OCI-LY7 (cell line): Measurements from ENCODE around the gene POPDC3. TPM values are rescaled to one million over a fixed set of nuclear protein-coding genes. Genes with fewer than 3 reads are reported as not detected.

Experiments used
- BruUV-seq: library from RNA; stranded (reverse); fragments of 400-500 nt; replicated peaks from 2 replicates; lab custom pipeline; 2021; lab: Mats Ljungman, UMichigan
- CTCF ChIA-PET: fragments of 300-600 bp; sonication (Branson Sonifier 250); formaldehyde crosslinking; loops from one replicate; lab custom pipeline; 2022; ENCODE audit warnings: antibody characterized with exemption; ENCODE audit not compliant: unreplicated experiment; lab: Charles Lee
- POLR2A ChIA-PET: fragments of 300-600 bp; sonication (Branson Sonifier 250); formaldehyde crosslinking; loops from one replicate; lab custom pipeline; 2022; ENCODE audit warnings: antibody characterized with exemption; lab: Charles Lee
- DNase-seq: peaks from one replicate; pipeline ENCODE4 v3.0.0-alpha.2; 2015; ENCODE audit warnings: low spot score
- H2AFZ ChIP-seq: fragments of 200-600 bp; sonication (generic), shearing (Covaris generic); 2 replicates; pipeline ENCODE4 v1.6.1; 2014; ENCODE audit warnings: mild to moderate bottlenecking, antibody characterized with exemption, low read length, moderate library complexity
- H3K27ac ChIP-seq: fragments of 200-600 bp; sonication (generic); 2 replicates; pipeline ENCODE4 v1.5.1; 2014; ENCODE audit warnings: mixed run types, low read depth, mild to moderate bottlenecking, moderate library complexity, low read length, inconsistent platforms; ENCODE audit not compliant: poor library complexity, severe bottlenecking
- H3K36me3 ChIP-seq: fragments of 200-600 bp; sonication (generic); 2 replicates; pipeline ENCODE4 v1.6.1; 2014; ENCODE audit warnings: mild to moderate bottlenecking, antibody characterized with exemption, low read length, moderate library complexity, mixed read lengths; ENCODE audit not compliant: insufficient read depth
- H3K4me1 ChIP-seq: fragments of 200-600 bp; sonication (generic); 2 replicates; pipeline ENCODE4 v1.5.1; 2014; ENCODE audit warnings: mild to moderate bottlenecking, low read length; ENCODE audit not compliant: insufficient read depth, poor library complexity, severe bottlenecking
- H3K4me2 ChIP-seq: fragments of 200-600 bp; sonication (generic); 2 replicates; pipeline ENCODE4 v1.6.1; 2014; ENCODE audit warnings: mild to moderate bottlenecking, low read length
- H3K4me3 ChIP-seq: fragments of 200-600 bp; sonication (generic); 2 replicates; pipeline ENCODE4 v1.5.1; 2014; ENCODE audit warnings: mild to moderate bottlenecking, low read depth, low read length; ENCODE audit not compliant: poor library complexity, severe bottlenecking
- H3K79me2 ChIP-seq: fragments of 200-600 bp; sonication (generic); 2 replicates; pipeline ENCODE4 v1.6.1; 2016; ENCODE audit warnings: low read depth, mild to moderate bottlenecking, low read length, moderate library complexity, mixed read lengths; ENCODE audit not compliant: insufficient read depth
- H3K9me2 ChIP-seq: fragments of 200-600 bp; sonication (generic); 2 replicates; pipeline ENCODE4 v1.6.1; 2016; ENCODE audit warnings: mild to moderate bottlenecking, low read length, mixed read lengths; ENCODE audit not compliant: insufficient read depth
- H3K9me3 ChIP-seq: fragments of 200-600 bp; sonication (generic); 2 replicates; pipeline ENCODE4 v1.6.1; 2014; ENCODE audit warnings: mild to moderate bottlenecking, mixed run types, low read length, mixed read lengths
- H4K20me1 ChIP-seq: fragments of 200-600 bp; sonication (generic); 2 replicates; pipeline ENCODE4 v1.6.1; 2014; ENCODE audit warnings: mild to moderate bottlenecking, antibody characterized with exemption, low read length, moderate library complexity, mixed read lengths; ENCODE audit not compliant: insufficient read depth
- EZH2phosphoT487 ChIP-seq: fragments of 200-600 bp; sonication (generic); IDR thresholded peaks from 2 replicates; pipeline ENCODE4 v1.6.1; 2018; ENCODE audit warnings: low read depth, borderline replicate concordance, mild to moderate bottlenecking, mixed run types, antibody characterized with exemption, low read length, moderate library complexity, mixed read lengths
- intact Hi-C: fragments of 100-400 bp; cut with micrococcal nuclease; formaldehyde crosslinking; loops from one replicate; pipeline ENCODE4 v1.10.0; 2022; ENCODE audit not compliant: unreplicated experiment
- total RNA-seq, 2 experiments: library from RNA; depleted of rRNA in 1 of 2; stranded (reverse); fragments of >200 nt in 1 of 2; shearing (Covaris generic) in 1 of 2; gene quantifications; 2 replicates each; pipeline ENCODE4 v1.2.3, GENCODE V29; 2014 to 2022
- TF ChIP-seq, protein P1 (sequence below): fragments of 200-600 bp; sonication (generic); conservative IDR thresholded peaks from 2 replicates; pipeline ENCODE4 v1.5.1; 2014; ENCODE audit warnings: mild to moderate bottlenecking, antibody characterized with exemption, low read length, moderate library complexity, mixed read lengths

The POPDC3 gene
- total RNA-seq, 2 experiments from 2014 or later, result not detected

- Histone ChIP-seq H3K36me3 (no peaks in the 10 kb centered on the region), H3K9me2 (no peaks in the 10 kb centered on the region), H3K79me2 (no peaks in the 10 kb centered on the region), H3K4me2 (no peak overlapping the region), H3K27ac (no peak overlapping the region), H3K9me3 (no peaks in the 10 kb centered on the region), H3K4me3 (no peak overlapping the region), H2AFZ (no peak overlapping the region), H3K4me1 (no peaks in the 10 kb centered on the region), H4K20me1 (no peaks in the 10 kb centered on the region)
- POLR2A ChIA-PET, result no interaction called here
- CTCF ChIA-PET, result no interaction called here
- no peak for DNase-seq
- BruUV-seq, result no TSS peak
- TF ChIP-seq EZH2phosphoT487, result no peak
- TF ChIP-seq, protein P1, sequence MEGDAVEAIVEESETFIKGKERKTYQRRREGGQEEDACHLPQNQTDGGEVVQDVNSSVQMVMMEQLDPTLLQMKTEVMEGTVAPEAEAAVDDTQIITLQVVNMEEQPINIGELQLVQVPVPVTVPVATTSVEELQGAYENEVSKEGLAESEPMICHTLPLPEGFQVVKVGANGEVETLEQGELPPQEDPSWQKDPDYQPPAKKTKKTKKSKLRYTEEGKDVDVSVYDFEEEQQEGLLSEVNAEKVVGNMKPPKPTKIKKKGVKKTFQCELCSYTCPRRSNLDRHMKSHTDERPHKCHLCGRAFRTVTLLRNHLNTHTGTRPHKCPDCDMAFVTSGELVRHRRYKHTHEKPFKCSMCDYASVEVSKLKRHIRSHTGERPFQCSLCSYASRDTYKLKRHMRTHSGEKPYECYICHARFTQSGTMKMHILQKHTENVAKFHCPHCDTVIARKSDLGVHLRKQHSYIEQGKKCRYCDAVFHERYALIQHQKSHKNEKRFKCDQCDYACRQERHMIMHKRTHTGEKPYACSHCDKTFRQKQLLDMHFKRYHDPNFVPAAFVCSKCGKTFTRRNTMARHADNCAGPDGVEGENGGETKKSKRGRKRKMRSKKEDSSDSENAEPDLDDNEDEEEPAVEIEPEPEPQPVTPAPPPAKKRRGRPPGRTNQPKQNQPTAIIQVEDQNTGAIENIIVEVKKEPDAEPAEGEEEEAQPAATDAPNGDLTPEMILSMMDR, result no peak
- intact Hi-C loops, result no loop called here
These were observed 26.9 kb downstream of the POPDC3 start for GRCh38 chr6:105152880-105153279.

DNA sequence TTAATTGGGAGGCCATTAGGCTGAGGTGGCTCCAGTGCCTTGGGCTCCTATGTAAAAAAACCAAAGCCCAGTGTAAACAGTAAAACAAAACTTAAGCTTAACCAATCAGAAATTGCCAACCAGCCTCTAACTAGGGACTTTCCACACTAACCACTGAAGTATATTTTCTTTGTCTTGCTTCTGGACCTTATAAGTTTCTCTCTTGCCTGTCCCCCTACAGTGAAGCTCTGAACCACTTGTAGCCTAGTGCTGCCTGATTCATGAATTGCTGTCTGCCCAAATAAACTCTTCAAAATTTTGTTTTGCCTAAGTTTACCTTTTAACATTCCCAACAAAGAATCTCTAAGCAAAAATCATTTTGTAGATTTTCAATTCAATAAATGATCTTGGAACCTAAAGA lies 28.2 kb downstream of the POPDC3 start:
- intact Hi-C loops, result no loop called here
- Histone ChIP-seq H3K27ac (no peak overlapping the region), H4K20me1 (no peaks in the 10 kb centered on the region), H3K9me2 (no peaks in the 10 kb centered on the region), H3K4me2 (no peak overlapping the region), H3K4me3 (no peak overlapping the region), H3K4me1 (no peaks in the 10 kb centered on the region), H2AFZ (no peak overlapping the region), H3K36me3 (no peaks in the 10 kb centered on the region), H3K79me2 (no peaks in the 10 kb centered on the region), H3K9me3 (no peaks in the 10 kb centered on the region)
- no TSS peak for BruUV-seq
- ChIA-PET POLR2A (no interaction called here), CTCF (no interaction called here)
- TF ChIP-seq, protein P1, result no peak
- TF ChIP-seq EZH2phosphoT487, result no peak
- no peak for DNase-seq

DNA sequence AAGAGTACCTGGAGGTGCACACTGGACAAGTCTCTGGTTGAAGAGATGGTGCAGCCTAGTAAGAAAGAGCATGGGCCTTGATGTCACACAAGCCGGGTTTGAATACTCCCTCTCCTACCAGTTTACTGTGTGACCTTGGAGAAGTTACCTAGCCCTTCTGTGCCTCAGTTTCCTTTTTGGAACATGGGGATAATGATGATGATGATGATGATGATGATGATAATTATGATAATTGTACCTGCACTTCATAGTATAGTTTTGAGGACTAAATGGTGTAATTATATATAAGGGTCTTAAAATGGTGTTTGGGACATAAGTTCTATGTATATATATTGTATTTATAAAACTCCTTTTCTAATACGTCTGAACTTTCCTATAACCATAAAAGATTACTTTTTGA lies 41.7 kb downstream of the POPDC3 start:
- H3K4me3 ChIP-seq, result no peak overlapping the region
- TF ChIP-seq, protein P1, result no peak
- no peak for TF ChIP-seq EZH2phosphoT487
- CTCF ChIA-PET, result no interaction called here
- no peaks in the 10 kb centered on the region for H3K79me2 ChIP-seq
- H2AFZ ChIP-seq, result no peak overlapping the region
- H3K4me1 ChIP-seq, result no peaks in the 10 kb centered on the region
- BruUV-seq, result no TSS peak
- H3K4me2 ChIP-seq, result no peak overlapping the region
- intact Hi-C loops, result no loop called here
- H4K20me1 ChIP-seq, result no peaks in the 10 kb centered on the region
- no peak overlapping the region for H3K27ac ChIP-seq
- POLR2A ChIA-PET, result no interaction called here
- H3K9me3 ChIP-seq, result no peaks in the 10 kb centered on the region
- no peak for DNase-seq
- no peaks in the 10 kb centered on the region for H3K9me2 ChIP-seq
- H3K36me3 ChIP-seq, result no peaks in the 10 kb centered on the region
